GM12875 (cell line): ENCODE data around the gene BRMS1.

ENCODE experiments used
- H3K4me3 ChIP-seq: one replicate; pipeline ENCODE4 v1.5.1; 2011; ENCODE audit warnings: low read depth, low read length, control low read depth
- TF ChIP-seq, protein P1 (sequence below): IDR thresholded peaks from 2 replicates; pipeline ENCODE4 v1.5.1; 2011; ENCODE audit warnings: low read depth, mild to moderate bottlenecking, control low read depth, inconsistent platforms, low read length, moderate library complexity, borderline replicate concordance; ENCODE audit not compliant: insufficient read depth

Gene BRMS1

DNA sequence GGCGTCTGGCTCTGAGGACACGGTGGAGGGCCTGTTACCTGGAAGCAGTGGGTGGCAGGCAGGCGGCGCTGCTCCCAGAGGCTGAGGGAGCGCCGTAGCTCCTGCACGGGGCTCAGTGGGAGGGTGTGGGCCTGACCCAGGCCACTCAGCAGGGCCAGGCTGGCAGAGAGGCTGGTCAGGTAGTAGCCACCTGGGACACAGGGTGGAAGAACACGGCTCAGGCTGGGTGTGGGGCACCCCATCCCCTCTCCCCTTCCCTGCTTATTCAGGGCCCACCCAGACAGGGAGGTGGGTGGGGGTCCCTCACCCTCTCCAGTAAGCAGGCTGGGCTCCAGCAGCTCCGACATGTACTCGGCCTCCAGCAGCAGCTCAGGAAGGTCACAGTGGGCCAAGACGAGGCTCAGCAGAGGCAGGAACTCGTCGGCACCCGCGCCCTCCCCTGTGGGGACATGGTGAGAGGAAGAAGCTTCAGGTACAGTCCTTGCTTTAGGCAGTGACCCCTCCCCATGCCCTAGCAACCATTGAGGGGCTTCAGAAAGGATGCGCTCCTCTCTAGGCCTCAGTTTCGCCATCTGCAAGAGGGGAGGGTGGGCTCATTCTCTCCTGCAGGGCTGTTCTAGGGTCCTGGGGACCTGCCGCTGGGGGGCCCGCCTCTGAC is 11.6 kb downstream of the BRMS1 start:
- H3K4me3 ChIP-seq: no peak overlapping the region
- TF ChIP-seq, protein P1, sequence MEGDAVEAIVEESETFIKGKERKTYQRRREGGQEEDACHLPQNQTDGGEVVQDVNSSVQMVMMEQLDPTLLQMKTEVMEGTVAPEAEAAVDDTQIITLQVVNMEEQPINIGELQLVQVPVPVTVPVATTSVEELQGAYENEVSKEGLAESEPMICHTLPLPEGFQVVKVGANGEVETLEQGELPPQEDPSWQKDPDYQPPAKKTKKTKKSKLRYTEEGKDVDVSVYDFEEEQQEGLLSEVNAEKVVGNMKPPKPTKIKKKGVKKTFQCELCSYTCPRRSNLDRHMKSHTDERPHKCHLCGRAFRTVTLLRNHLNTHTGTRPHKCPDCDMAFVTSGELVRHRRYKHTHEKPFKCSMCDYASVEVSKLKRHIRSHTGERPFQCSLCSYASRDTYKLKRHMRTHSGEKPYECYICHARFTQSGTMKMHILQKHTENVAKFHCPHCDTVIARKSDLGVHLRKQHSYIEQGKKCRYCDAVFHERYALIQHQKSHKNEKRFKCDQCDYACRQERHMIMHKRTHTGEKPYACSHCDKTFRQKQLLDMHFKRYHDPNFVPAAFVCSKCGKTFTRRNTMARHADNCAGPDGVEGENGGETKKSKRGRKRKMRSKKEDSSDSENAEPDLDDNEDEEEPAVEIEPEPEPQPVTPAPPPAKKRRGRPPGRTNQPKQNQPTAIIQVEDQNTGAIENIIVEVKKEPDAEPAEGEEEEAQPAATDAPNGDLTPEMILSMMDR: no peak

DNA sequence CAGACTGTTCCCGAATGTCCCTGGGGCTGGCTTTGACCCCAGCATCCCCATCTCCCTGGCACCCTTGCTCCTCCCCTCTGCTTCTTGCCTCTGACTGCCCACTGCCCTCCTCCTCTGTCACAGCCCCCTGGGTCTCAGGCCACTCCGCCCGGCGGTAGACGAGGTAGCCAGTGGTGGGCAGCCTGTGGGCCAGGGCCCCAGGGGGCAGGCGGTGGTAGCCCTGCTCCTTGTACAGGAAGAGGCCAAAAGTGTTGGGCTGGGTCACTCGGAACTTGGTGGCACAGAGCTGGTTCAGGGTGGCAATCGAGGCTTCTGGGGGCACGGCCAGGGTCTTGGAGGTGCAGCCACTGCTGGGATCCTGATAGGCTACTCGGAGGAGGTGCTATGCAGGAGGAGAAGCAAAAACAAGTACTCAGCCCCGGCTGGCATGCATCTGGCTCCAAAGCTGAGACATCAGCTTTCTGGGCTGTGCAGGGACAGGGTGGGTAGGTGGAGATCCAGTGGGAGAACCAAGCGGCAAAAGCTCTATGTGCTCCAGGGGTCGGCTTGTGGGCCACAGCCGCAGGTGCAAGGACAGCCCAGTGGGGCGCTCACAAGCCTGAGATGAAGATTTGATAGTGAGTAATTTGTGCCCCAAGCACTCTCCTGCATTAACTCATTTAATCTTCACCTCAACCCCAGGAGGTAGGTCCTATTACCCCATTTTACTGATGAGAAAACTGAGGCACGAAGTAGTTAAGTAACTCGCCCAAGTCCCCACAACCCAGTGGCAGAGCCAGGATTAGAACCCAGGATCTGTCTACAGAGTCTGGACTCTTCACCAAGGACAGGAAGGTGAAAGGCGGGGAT is 12.3 kb downstream of the BRMS1 start:
- no peak overlapping the region for H3K4me3 ChIP-seq
- TF ChIP-seq, protein P1: no peak

DNA sequence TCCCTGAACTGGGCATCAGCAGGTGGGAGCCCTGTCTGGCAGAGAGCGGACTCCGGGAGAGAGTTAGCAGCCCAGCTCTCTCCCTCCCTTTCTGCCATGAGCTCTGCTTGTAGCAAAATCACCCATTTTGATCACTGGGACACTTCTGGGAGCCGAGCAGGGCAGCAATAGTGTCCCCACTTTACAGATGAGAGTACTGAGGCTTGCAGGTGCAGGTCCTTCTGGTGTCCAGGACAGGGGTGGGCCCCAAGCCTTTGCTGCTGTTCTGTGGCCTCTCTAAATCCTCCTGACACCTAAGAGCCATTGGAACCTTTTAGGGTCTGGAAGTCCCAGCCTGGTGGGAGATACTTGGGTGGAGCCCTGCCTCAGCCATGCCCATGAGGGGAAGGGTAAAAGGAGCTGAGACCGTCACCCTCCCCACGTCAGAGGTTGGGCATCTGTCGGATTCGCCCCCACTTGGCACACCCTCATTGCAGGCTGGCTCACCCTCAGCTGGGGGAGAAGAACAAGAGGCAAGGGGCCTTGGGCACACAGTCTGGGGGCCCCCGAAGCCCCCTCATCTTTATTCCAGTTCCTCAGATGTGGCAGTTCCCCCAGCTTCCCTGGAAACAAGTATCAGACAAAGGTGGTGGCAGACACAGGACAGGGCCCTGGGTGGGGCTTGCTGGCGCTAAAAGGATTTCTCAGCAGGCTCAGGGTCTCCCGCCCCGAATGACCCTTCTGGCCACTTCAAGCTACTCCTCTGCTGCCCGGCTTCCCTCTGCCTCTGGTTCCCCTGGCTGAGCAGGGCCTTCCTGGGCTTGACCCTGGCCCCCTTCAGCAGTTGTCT is 13.1 kb downstream of the BRMS1 start:
- TF ChIP-seq, protein P1: no peak

DNA sequence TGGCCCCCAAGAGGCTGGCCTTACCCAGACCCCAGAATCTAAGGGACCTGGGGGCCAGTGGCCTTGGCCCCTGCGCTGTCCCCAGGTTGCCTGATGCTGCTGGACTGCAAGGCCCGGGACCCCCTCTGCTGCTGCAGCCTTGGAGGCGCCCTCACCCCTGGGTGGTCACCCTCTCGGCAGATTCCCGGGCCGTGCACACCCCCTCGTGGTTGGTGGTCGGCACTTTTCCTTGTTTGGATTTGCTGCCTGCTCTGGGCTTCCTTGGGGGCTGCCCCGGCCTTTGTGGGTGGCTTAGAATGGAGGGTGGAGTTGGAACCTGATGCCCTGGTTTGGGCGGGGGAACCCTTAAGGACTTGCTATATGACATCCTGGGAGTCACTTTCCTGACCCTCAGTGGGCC is 14.0 kb downstream of the BRMS1 start:
- TF ChIP-seq, protein P1: no peak
- no peak overlapping the region for H3K4me3 ChIP-seq

More for the DNA sequence above, 13.1 kb downstream of the BRMS1 start:
- H3K4me3 ChIP-seq: no peak overlapping the region

DNA sequence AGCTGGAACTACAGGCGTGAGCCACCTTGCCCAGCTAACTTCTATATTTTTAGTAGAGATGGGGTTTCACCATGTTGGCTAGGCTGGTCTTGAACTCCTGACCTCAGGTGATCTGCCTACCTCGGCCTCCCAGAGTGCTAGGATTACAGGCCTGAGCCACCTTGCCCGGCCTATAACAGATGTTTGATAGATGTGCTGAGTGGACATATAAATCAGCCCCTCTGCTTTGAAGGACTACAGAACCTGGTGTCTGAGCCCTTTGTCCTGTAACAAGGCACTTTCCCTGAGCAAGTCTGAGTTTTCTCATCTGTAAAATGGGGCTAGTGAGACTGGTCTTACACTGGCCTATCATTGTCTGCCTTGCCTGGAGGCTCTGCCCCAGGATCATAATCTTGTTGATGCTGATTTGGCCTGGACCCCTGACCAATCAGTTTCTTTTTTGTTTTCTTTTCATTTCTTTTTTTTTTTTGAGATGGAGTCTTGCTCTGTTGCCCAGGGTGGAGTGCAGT is 15.7 kb downstream of the BRMS1 start:
- TF ChIP-seq, protein P1: no peak
- H3K4me3 ChIP-seq: no peak overlapping the region

DNA sequence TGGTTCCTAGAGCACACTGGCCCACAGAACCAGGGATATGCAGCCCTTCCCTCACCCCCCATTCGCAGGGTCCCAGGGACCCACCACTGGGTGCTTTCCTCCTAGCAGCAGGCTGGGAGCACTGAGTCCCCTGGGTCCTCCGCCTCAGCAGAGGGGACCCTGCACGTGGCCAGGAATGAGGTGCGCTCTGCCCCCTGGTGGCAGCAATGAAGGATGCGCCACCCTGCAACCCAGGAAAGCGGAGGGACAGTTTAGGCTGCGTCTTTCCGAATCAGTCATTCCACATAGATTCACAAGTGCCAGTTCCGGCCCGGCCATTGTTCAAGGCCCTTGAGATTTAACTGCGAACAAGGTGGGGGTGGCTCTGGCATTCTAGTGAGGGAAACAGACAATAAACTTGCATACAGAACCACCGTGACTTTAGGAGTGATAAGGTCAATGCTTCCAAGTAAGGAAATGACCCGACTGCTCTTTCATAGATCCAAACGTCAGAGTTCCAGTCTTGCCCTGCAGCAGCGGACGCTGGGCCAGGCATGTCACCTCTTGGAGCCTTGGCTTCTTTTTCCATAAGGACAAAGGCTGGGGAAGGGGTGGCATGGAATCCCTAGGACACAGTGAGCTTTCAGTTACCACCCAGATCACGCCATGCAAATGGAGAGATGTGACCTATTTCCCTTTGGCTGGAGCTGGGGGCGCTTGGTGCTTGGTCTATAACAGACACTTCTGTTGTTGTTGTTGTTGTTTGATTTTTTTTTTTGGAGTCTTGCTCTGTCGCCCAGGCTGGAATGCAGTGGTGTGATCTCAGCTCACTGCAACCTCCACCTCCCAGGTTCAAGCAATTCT is 16.4 kb downstream of the BRMS1 start:
- TF ChIP-seq, protein P1: peak; percentile 91
- no peak overlapping the region for H3K4me3 ChIP-seq
